Mesenchymal stem cell (in vitro differentiated cells and primary cell): ENCODE data around the gene RPIA.

Experiments used
- DNase-seq: peaks from one replicate; pipeline ENCODE4 v3.0.0-alpha.2; 2013
- H2AFZ ChIP-seq: one replicate; pipeline ENCODE4 v1.6.1; 2013; ENCODE audit warnings: low read depth, mild to moderate bottlenecking, control low read depth, inconsistent platforms, low read length, moderate library complexity
- H2AK5ac ChIP-seq: 2 replicates; pipeline ENCODE4 v1.6.1; 2013; ENCODE audit warnings: low read length, moderate library complexity, mild to moderate bottlenecking, inconsistent platforms; ENCODE audit not compliant: severe bottlenecking
- H2BK120ac ChIP-seq: one replicate; pipeline ENCODE4 v1.6.1; 2013; ENCODE audit warnings: low read depth, mild to moderate bottlenecking, inconsistent platforms, low read length, moderate library complexity
- H2BK12ac ChIP-seq, 2 experiments: one replicate each; pipeline ENCODE4 v1.6.1; 2013; ENCODE audit warnings: inconsistent platforms in 2 of 2, low read length in 2 of 2, mild to moderate bottlenecking in 2 of 2, moderate library complexity in 2 of 2, control low read depth in 1 of 2
- H2BK15ac ChIP-seq: one replicate; pipeline ENCODE4 v1.6.1; 2013; ENCODE audit warnings: mild to moderate bottlenecking, low read depth, inconsistent platforms; ENCODE audit not compliant: poor library complexity, severe bottlenecking
- H2BK5ac ChIP-seq: 2 replicates; pipeline ENCODE4 v1.6.1; 2013; ENCODE audit warnings: low read depth, mild to moderate bottlenecking, low read length, control low read depth, inconsistent platforms; ENCODE audit not compliant: poor library complexity, severe bottlenecking
- H3K14ac ChIP-seq, 2 experiments: one replicate each; pipeline ENCODE4 v1.6.1; 2013; ENCODE audit warnings: inconsistent platforms in 2 of 2, low read length in 2 of 2, control low read depth in 1 of 2, mild to moderate bottlenecking in 1 of 2, moderate library complexity in 1 of 2
- H3K18ac ChIP-seq, 2 experiments: one replicate each; pipeline ENCODE4 v1.6.1; 2013; ENCODE audit warnings: inconsistent platforms in 2 of 2, low read length in 2 of 2, control low read depth in 1 of 2, low read depth in 1 of 2, mild to moderate bottlenecking in 1 of 2
- H3K23ac ChIP-seq, 2 experiments: one replicate each; pipeline ENCODE4 v1.6.1; 2013; ENCODE audit warnings: inconsistent platforms in 2 of 2, low read length in 2 of 2, mild to moderate bottlenecking in 2 of 2, moderate library complexity in 2 of 2, control low read depth in 1 of 2
- H3K27ac ChIP-seq: 2 replicates; pipeline ENCODE4 v1.5.1; 2013; ENCODE audit warnings: mild to moderate bottlenecking, moderate library complexity, low read length, control low read depth, inconsistent platforms; ENCODE audit not compliant: poor library complexity, severe bottlenecking
- H3K27me3 ChIP-seq, 2 experiments: 2 replicates each; pipeline versions ENCODE4 v1.6.1 to v1.7.0; 2013; ENCODE audit warnings: low read length in 2 of 2, mild to moderate bottlenecking in 2 of 2, moderate library complexity in 2 of 2, control low read depth in 1 of 2, inconsistent platforms in 1 of 2; ENCODE audit not compliant: control insufficient read depth in 1 of 2, insufficient read depth in 1 of 2
- H3K36me3 ChIP-seq, 2 experiments: 2 replicates each; pipeline versions ENCODE4 v1.6.1 to v1.7.0; 2013; ENCODE audit warnings: low read length in 2 of 2, control low read depth in 1 of 2, inconsistent platforms in 1 of 2, low read depth in 1 of 2, mild to moderate bottlenecking in 1 of 2; ENCODE audit not compliant: insufficient read depth in 2 of 2, control insufficient read depth in 1 of 2
- H3K4ac ChIP-seq, 2 experiments: one replicate each; pipeline ENCODE4 v1.6.1; 2013; ENCODE audit warnings: inconsistent platforms in 2 of 2, low read length in 2 of 2, mild to moderate bottlenecking in 2 of 2, moderate library complexity in 2 of 2, control low read depth in 1 of 2, low read depth in 1 of 2
- H3K4me1 ChIP-seq: 2 replicates; pipeline ENCODE4 v1.6.1; 2013; ENCODE audit warnings: low read depth, low read length, control low read depth; ENCODE audit not compliant: control insufficient read depth, insufficient read depth
- H3K4me2 ChIP-seq: 2 replicates; pipeline ENCODE4 v1.6.1; 2013; ENCODE audit warnings: low read length, mild to moderate bottlenecking, inconsistent platforms; ENCODE audit not compliant: poor library complexity, severe bottlenecking
- H3K4me3 ChIP-seq, 2 experiments: 2 replicates each; pipeline versions ENCODE4 v1.5.1 to v1.7.0; 2013; ENCODE audit warnings: low read length in 2 of 2, mild to moderate bottlenecking in 2 of 2, control low read depth in 1 of 2, low read depth in 1 of 2; ENCODE audit not compliant: insufficient read depth in 1 of 2
- H3K79me1 ChIP-seq: replicated peaks from 2 replicates; pipeline ENCODE4 v1.6.1; 2013; ENCODE audit warnings: mild to moderate bottlenecking, control low read depth, low read length, inconsistent platforms; ENCODE audit not compliant: poor library complexity, severe bottlenecking
- H3K9ac ChIP-seq: 2 replicates; pipeline ENCODE4 v1.7.0; 2013; ENCODE audit warnings: mild to moderate bottlenecking, low read length, moderate library complexity
- H3K9me3 ChIP-seq: 2 replicates; pipeline ENCODE4 v1.7.0; 2013; ENCODE audit warnings: mild to moderate bottlenecking, low read length; ENCODE audit not compliant: control insufficient read depth
- H4K8ac ChIP-seq: one replicate; pipeline ENCODE4 v1.6.1; 2013; ENCODE audit warnings: inconsistent platforms, mild to moderate bottlenecking, low read length, moderate library complexity
- H4K91ac ChIP-seq: one replicate; pipeline ENCODE4 v1.6.1; 2013; ENCODE audit warnings: mild to moderate bottlenecking, low read length, inconsistent platforms
- WGBS: methylation state at CpG from one replicate; pipeline ENCODE4 v1.1.7; 2013; ENCODE audit warnings: mixed read lengths; 5-methylcytosine and 5-hydroxymethylcytosine counted together

The RPIA gene

GRCh38 chr2:88667219-88667618 lies 24.3 kb upstream of the RPIA start:
- Histone ChIP-seq H3K4me1 (peaks cover 2% of the 10 kb centered on the region), H3K9ac (no peak overlapping the region), H4K8ac (no peak overlapping the region), H3K4ac (no peak overlapping the region), H4K91ac (no peak overlapping the region), H2BK5ac (no peak overlapping the region), H3K18ac (no peak overlapping the region), H3K4me2 (no peak overlapping the region), H3K79me1 (no peaks in the 10 kb centered on the region), H3K36me3 (no peaks in the 10 kb centered on the region), H3K27ac (no peak overlapping the region), H3K14ac (no peak overlapping the region), H3K27me3 (peaks cover 0 to 16% of the 10 kb centered on the region in 2 experiments), H3K23ac (no peak overlapping the region), H2AK5ac (no peak overlapping the region), H2AFZ (no peak overlapping the region), H3K4me3 (no peak overlapping the region), H2BK120ac (no peak overlapping the region), H2BK15ac (no peak overlapping the region), H3K9me3 (no peaks in the 10 kb centered on the region), H2BK12ac (no peak overlapping the region)
- WGBS: 96% methylated on average over 1 of the region's 2 CpGs
- DNase-seq: no peak

DNA sequence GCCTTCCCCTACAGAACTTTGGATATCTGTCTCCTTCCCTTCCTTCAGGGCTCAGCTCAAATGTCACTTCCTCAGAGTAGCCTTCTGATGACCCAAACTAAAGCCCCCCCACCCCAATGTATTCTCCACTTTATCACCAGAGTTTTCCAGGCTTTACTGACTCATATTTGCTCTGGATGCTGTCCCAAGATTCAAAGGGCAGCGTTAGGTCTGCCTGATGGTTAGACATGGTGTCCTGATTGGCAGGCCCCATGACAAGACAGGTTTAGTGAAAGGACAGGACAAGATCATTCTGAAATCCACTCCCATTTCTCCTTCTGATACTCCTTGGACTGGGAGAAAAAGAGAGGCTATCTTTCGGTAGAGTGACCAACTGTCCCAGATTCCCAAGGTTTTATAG lies 22.6 kb upstream of the RPIA start:
- H2BK15ac ChIP-seq: no peak overlapping the region
- no peaks in the 10 kb centered on the region for H3K79me1 ChIP-seq
- no peak overlapping the region for H2BK5ac ChIP-seq
- H3K4me1 ChIP-seq: peaks cover 2% of the 10 kb centered on the region
- WGBS: 86% methylated on average over 2 of the region's 2 CpGs
- no peak overlapping the region for H3K4me3 ChIP-seq
- H3K4me2 ChIP-seq: no peak overlapping the region
- H3K27me3 ChIP-seq: peaks cover 0 to 16% of the 10 kb centered on the region in 2 experiments
- no peak overlapping the region for H3K9ac ChIP-seq
- H2AFZ ChIP-seq: no peak overlapping the region
- no peak overlapping the region for H3K4ac ChIP-seq
- no peak overlapping the region for H3K23ac ChIP-seq
- no peak overlapping the region for H3K14ac ChIP-seq
- no peak for DNase-seq
- H4K8ac ChIP-seq: no peak overlapping the region
- no peaks in the 10 kb centered on the region for H3K9me3 ChIP-seq
- H3K36me3 ChIP-seq: no peaks in the 10 kb centered on the region
- H2BK120ac ChIP-seq: no peak overlapping the region
- no peak overlapping the region for H4K91ac ChIP-seq
- no peak overlapping the region for H2AK5ac ChIP-seq
- H3K18ac ChIP-seq: no peak overlapping the region
- no peak overlapping the region for H3K27ac ChIP-seq
- no peak overlapping the region for H2BK12ac ChIP-seq

- no peak overlapping the region for H2BK12ac ChIP-seq
- DNase-seq: peak; percentile 50
- no peak overlapping the region for H2BK5ac ChIP-seq
- H3K9me3 ChIP-seq: no peaks in the 10 kb centered on the region
- H3K9ac ChIP-seq: no peak overlapping the region
- no peak overlapping the region for H2BK120ac ChIP-seq
- no peak overlapping the region for H2AK5ac ChIP-seq
- H3K14ac ChIP-seq: no peak overlapping the region
- H3K4ac ChIP-seq: no peak overlapping the region
- no peak overlapping the region for H3K27ac ChIP-seq
- peaks cover 0 to 21% of the 10 kb centered on the region in 2 experiments for H3K27me3 ChIP-seq
- H3K79me1 ChIP-seq: no peaks in the 10 kb centered on the region
- no peak overlapping the region for H3K4me3 ChIP-seq
- H3K23ac ChIP-seq: no peak overlapping the region
- no peak overlapping the region for H4K8ac ChIP-seq
- no peak overlapping the region for H3K18ac ChIP-seq
- no peak overlapping the region for H2BK15ac ChIP-seq
- no peak overlapping the region for H2AFZ ChIP-seq
- no peak overlapping the region for H3K4me2 ChIP-seq
- H4K91ac ChIP-seq: no peak overlapping the region
- WGBS: 73% methylated on average over 4 of the region's 6 CpGs
- peaks cover 2% of the 10 kb centered on the region for H3K4me1 ChIP-seq
- no peaks in the 10 kb centered on the region for H3K36me3 ChIP-seq
Measured at GRCh38 chr2:88669482-88670214, 21.8 kb upstream of the RPIA start.

DNA sequence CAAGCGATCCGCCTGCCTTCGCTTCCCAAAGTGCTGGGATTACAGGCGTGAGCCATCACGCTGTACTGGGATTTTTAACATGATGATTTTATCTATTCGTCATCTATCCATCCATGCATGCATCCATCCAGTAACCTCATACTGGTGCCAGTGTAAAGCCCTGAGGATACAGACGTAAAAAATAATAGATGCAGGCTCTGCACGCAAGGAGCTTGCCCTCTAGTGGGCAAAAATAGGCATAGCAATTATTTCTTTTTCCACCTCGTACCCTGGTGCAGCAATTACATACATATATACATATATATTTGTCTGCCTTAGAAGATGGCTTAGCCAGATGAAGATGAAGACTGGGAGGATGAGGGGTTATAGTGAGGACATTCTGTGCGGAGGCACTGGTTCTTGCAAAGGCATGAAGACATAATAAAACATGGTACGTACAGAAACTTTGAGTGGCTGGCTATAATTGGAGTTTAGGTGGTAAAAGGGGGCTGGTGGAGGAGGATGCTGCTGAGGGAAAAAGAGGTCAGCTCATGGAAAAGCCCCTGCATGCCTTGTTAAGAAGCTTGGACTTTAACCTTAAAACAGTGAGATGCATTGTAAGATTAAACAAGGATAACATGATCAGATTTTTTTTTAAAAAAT lies 19.6 kb upstream of the RPIA start:
- H2AK5ac ChIP-seq: no peak overlapping the region
- no peak overlapping the region for H3K4me3 ChIP-seq
- no peak overlapping the region for H3K4me2 ChIP-seq
- no peaks in the 10 kb centered on the region for H3K9me3 ChIP-seq
- H3K23ac ChIP-seq: no peak overlapping the region
- peak overlapping the region; percentile 6 for H3K9ac ChIP-seq
- H3K14ac ChIP-seq: no peak overlapping the region
- no peaks in the 10 kb centered on the region for H3K36me3 ChIP-seq
- H3K4me1 ChIP-seq: peaks cover 2% of the 10 kb centered on the region
- H3K27ac ChIP-seq: no peak overlapping the region
- H3K4ac ChIP-seq: no peak overlapping the region
- 48% methylated on average over 10 of the region's 11 CpGs for WGBS
- peaks cover 0 to 29% of the 10 kb centered on the region in 2 experiments for H3K27me3 ChIP-seq
- no peak overlapping the region for H4K91ac ChIP-seq
- H3K79me1 ChIP-seq: no peaks in the 10 kb centered on the region
- no peak overlapping the region for H2BK12ac ChIP-seq
- no peak overlapping the region for H2BK120ac ChIP-seq
- H2BK5ac ChIP-seq: no peak overlapping the region
- DNase-seq: peak; percentile 67
- H3K18ac ChIP-seq: no peak overlapping the region
- H2AFZ ChIP-seq: no peak overlapping the region
- H2BK15ac ChIP-seq: no peak overlapping the region
- no peak overlapping the region for H4K8ac ChIP-seq
